Osteoblast (primary cell): ENCODE measurements around the gene TNIK. TPM values are rescaled to one million over a fixed set of nuclear protein-coding genes. Genes with fewer than 3 reads are reported as not detected.

Experiments
- DNase-seq: peaks from one replicate; pipeline ENCODE4 v3.0.0; 2011; ENCODE audit warnings: low spot score, mixed read lengths; ENCODE audit not compliant: insufficient read length; ENCODE audit errors: missing footprints
- H2AFZ ChIP-seq: 2 replicates; pipeline ENCODE4 v1.6.0; 2011; ENCODE audit warnings: mild to moderate bottlenecking, low read length
- H3K27ac ChIP-seq: 2 replicates; pipeline ENCODE4 v1.5.1; 2011; ENCODE audit warnings: mild to moderate bottlenecking, low read depth, low read length, moderate library complexity
- H3K27me3 ChIP-seq: 2 replicates; pipeline ENCODE4 v1.6.0; 2012; ENCODE audit warnings: mild to moderate bottlenecking, control low read depth, inconsistent platforms, low read length, moderate library complexity; ENCODE audit not compliant: insufficient read depth
- H3K36me3 ChIP-seq: 2 replicates; pipeline ENCODE4 v1.5.1; 2011; ENCODE audit warnings: mild to moderate bottlenecking, low read length, control low read depth, moderate library complexity; ENCODE audit not compliant: insufficient read depth
- H3K4me1 ChIP-seq: 2 replicates; pipeline ENCODE4 v1.5.1; 2011; ENCODE audit warnings: mild to moderate bottlenecking, low read length, control low read depth, moderate library complexity; ENCODE audit not compliant: insufficient read depth
- H3K4me2 ChIP-seq: 2 replicates; pipeline ENCODE4 v1.6.0; 2011; ENCODE audit warnings: mild to moderate bottlenecking, low read length; ENCODE audit not compliant: insufficient read depth
- H3K4me3 ChIP-seq: fragments of 200-600 bp; sonication (generic); 3 replicates; pipeline ENCODE4 v1.5.1; 2012; ENCODE audit warnings: mild to moderate bottlenecking, low read length, inconsistent platforms; ENCODE audit not compliant: insufficient read depth
- H3K79me2 ChIP-seq: 2 replicates; pipeline ENCODE4 v1.6.0; 2012; ENCODE audit warnings: mild to moderate bottlenecking, low read length, control low read depth, inconsistent platforms; ENCODE audit not compliant: insufficient read depth
- H3K9me3 ChIP-seq: 2 replicates; pipeline ENCODE4 v1.5.1; 2011; ENCODE audit warnings: low read depth, low read length, control low read depth
- H4K20me1 ChIP-seq: 2 replicates; pipeline ENCODE4 v1.6.0; 2012; ENCODE audit warnings: mild to moderate bottlenecking, low read length, control low read depth; ENCODE audit not compliant: insufficient read depth
- CTCF ChIP-seq: IDR thresholded peaks from 2 replicates; pipeline ENCODE4 v1.5.1; 2011; ENCODE audit warnings: mild to moderate bottlenecking, low read depth, low read length, moderate library complexity; ENCODE audit errors: extremely low read depth
- total RNA-seq: library from RNA; depleted of rRNA; stranded (reverse); fragments of >200 nt; gene quantifications from 2 replicates; pipeline ENCODE4 v1.2.3, GENCODE V29; 2012

Gene TNIK
- total RNA-seq, 1 donor = 7.6 TPM

- Histone ChIP-seq H3K27ac (no peak overlapping the region), H3K4me1 (no peaks in the 10 kb centered on the region), H3K4me2 (no peak overlapping the region), H3K4me3 (no peak overlapping the region), H3K9me3 (no peaks in the 10 kb centered on the region), H2AFZ (no peak overlapping the region), H3K36me3 (no peaks in the 10 kb centered on the region), H3K79me2 (no peaks in the 10 kb centered on the region), H4K20me1 (no peaks in the 10 kb centered on the region), H3K27me3 (peaks cover 68% of the 10 kb centered on the region)
- no peak for DNase-seq
- no peak for TF ChIP-seq CTCF
Observed at GRCh38 chr3:171330938-171331337, 129.3 kb downstream of the TNIK start.

DNA sequence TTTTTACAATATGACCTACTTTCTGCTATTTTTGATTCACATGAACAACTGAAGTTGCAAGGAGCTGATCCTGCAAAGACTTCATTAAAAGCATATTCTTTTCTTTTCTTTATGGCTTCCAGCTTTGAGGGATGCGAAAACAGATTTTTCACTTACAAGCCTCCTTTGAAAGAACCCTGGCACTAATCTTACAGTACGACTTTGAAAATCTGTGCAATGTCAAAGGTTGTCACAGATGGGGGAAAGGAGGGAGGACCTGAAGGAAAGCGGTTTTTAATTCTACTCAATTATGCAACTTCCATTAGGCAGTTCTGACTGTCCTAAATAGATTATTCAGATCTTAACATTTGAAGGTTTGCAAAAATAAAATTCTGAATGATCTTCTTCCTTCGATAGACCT lies 130.5 kb downstream of the TNIK start:
- Histone ChIP-seq H4K20me1 (no peaks in the 10 kb centered on the region), H3K27me3 (peaks cover 67% of the 10 kb centered on the region), H2AFZ (no peak overlapping the region), H3K27ac (no peak overlapping the region), H3K9me3 (no peaks in the 10 kb centered on the region), H3K79me2 (no peaks in the 10 kb centered on the region), H3K4me2 (no peak overlapping the region), H3K36me3 (no peaks in the 10 kb centered on the region), H3K4me1 (no peaks in the 10 kb centered on the region), H3K4me3 (no peak overlapping the region)
- DNase-seq = no peak
- TF ChIP-seq CTCF = no peak

DNA sequence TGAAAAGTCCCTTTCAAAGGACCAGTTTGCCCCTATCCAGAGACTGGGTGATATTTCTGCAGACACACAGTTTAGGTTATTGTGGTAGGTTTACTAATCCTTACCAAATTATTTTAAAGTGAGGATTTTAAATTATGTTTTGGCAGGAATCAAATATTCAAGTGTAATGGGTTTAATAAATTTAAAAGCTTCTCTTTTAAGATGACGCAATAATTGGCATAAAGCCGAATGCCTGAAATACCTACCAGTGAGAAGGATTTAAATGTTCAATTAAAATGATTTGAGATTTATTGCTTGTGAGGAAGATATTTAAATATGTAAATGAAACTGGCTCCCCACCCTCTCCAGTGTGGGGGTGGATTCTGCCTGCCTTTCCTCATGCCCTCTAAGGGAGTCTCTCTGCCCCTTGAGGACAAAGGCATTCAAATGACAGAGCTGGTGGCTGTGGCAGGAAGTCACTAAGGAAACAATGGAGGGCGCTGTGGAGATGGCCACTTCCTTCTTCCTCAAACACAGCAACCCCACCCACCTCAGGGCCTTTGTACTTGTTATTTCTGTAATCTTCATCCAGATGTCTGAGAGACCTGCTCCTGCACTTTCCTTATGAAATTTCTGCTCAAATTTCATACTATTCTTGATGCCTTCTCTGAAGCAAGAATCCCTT lies 131.7 kb downstream of the TNIK start:
- no peaks in the 10 kb centered on the region for H3K4me1 ChIP-seq
- no peaks in the 10 kb centered on the region for H3K9me3 ChIP-seq
- no peaks in the 10 kb centered on the region for H3K36me3 ChIP-seq
- H3K4me2 ChIP-seq = no peak overlapping the region
- no peak overlapping the region for H2AFZ ChIP-seq
- no peak for TF ChIP-seq CTCF
- H3K27me3 ChIP-seq = peaks cover 56% of the 10 kb centered on the region
- H4K20me1 ChIP-seq = no peaks in the 10 kb centered on the region
- no peaks in the 10 kb centered on the region for H3K79me2 ChIP-seq
- no peak overlapping the region for H3K4me3 ChIP-seq
- no peak for DNase-seq
- H3K27ac ChIP-seq = no peak overlapping the region

DNA sequence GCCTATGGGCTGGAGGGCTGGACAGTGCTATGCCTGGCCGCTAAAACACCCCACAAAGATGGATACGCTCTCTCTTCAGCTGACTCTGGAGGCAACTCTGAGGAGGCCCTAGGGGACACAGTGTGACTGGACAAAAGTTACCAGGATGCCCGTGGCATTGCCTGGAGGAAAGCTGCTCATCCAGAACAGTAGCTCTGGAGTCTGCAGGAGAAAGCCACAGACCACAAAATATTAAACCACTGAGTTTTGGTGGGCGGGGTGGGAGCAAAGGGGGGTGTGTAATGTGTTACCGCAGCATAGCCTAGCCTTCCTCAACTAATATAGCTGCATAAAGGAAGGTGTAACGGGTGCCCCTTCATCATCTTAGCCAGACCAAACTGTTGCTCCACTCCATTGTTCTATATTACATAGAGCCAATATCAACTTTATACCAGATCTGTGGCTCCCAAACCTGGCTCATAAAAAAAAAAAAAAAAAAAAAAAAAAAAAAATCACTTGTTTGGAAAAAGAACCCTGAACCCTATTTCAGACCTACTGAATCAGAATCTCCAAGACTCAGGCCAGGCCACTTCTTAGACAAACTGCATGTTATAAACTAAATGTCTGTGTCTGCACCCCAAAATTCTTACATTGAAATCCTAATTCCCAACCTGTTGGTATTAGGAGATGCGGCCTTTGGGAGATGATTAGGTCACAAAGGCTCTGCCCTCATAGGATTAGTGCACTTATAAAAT lies 132.6 kb downstream of the TNIK start:
- H3K27ac ChIP-seq = no peak overlapping the region
- no peak overlapping the region for H2AFZ ChIP-seq
- H3K4me1 ChIP-seq = no peaks in the 10 kb centered on the region
- peaks cover 54% of the 10 kb centered on the region for H3K27me3 ChIP-seq
- H4K20me1 ChIP-seq = no peaks in the 10 kb centered on the region
- no peak for DNase-seq
- H3K4me2 ChIP-seq = no peak overlapping the region
- no peak for TF ChIP-seq CTCF
- no peaks in the 10 kb centered on the region for H3K36me3 ChIP-seq
- no peak overlapping the region for H3K4me3 ChIP-seq
- no peaks in the 10 kb centered on the region for H3K79me2 ChIP-seq
- H3K9me3 ChIP-seq = no peaks in the 10 kb centered on the region
